Activated CD8-positive, alpha-beta memory T cell treated with anti-CD3 and anti-CD28 coated beads for 48 hours (primary cell): ENCODE measurements around the gene ABR.

ENCODE experiments used
- DNase-seq, 3 experiments: peaks; one replicate each; pipeline ENCODE4 v3.0.0-alpha.2; 2020; ENCODE audit warnings: low read depth in 2 of 3, low spot score in 2 of 3

The ABR gene

DNA sequence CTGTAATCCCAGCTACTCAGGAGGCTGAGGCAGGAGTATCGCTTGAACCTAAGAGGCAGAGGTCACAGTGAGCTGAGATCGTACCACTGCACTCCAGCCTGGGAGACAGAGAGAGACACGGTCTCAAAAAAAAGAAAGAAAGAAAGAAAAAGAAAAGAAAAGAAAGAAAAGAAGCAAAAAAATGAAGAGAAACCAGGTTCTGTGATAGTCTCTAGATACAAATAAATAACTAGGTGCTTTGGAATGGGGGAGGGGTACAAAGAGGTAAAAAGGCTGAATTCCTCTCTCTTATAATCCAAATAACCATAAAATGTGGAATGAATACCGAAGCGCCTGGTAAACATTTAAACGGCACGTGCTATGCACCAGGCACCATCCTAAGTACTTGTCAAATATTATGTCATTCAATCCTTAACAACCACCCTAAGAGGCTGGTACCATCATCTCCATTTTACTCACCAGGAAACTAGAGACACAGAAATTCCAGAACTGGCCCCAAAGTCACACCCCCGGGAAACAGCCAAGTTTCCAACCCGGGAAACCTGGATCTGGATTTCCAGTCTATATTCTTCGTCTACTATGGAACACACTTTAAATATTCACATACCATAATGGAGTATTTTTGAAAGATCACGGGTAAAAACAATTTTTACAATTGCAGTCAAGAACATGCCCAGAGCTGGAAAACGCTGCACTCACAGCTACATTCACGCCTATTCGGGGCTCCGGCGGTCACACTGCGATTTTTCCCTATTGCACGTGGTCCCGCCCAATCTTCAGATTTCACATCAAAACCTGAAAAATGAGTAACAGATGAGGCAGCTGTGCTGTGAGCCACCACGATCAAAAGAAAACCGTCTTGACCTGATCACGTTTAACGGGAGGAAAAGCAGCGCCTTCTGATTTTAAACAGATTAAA, 210.7 kb downstream of the ABR start:
- no peak for DNase-seq

DNA sequence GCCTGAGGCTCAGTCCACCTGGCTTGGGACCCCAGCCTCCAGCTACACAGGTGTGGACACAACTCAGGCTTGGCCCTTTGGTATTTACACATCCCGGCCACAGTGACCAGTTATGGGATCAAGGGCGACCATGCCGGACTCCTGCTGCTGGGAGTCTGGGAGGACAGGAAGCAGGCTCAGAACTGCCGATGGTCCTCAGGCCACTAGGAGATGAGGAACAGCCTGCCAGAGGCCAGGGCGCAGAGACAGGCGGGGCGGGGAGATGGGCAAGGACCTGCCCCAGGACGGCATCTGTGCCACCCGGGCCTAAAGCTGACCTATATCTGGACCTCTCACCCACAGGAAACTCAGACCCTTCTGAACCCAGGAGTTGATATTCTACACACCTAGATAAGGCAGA, 212.7 kb downstream of the ABR start:
- no peak for DNase-seq

DNA sequence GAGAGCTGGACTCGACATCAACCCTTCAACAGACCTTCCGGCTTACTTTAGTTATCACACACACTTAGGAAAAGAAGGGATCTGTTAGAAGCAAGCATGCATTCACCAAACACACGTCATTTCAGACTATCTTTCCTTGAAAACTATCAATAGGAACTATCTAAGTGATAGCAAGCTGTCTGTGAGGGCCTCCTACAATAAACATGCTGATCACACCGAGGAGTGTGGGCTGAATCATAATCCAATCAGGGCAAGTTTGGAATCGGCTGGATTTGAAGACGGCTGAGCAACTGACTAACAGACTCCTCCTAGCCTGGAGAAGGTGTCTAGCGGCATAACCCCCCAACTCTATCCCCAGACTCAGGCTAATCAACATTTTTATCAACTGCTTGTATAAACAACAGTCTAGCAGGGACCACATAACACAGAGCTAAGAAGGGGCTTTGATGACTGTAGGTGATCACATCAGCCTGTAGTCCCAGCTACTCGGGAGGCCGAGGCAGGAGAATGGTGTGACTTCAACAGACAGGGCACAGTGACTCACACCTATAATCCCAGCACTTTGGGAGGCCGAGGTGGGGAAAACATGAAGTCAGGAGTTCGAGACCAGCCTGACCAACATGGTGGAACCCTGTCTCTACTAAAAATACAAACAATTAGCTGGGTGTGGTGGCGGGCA, 214.3 kb downstream of the ABR start:
- no peak for DNase-seq

DNA sequence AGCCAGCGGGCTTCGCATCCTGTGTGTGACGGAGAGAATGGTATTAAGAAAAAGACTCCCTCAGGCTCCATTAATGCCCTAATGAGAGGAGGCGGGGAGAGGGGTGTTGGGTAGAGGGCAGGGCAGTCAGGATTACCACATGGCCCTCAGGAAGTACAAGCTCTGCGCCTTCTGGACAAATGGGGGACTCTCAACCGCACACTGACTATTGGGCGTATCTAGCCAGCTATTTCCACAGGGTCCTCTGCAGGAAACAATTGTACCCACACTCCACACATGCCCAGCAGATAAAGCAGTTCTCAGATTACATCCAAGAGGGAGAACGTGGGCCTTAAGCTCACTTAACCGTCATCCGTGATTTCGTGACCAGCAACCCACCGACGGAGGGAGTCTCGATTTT, 214.9 kb downstream of the ABR start:
- no peak for DNase-seq

DNA sequence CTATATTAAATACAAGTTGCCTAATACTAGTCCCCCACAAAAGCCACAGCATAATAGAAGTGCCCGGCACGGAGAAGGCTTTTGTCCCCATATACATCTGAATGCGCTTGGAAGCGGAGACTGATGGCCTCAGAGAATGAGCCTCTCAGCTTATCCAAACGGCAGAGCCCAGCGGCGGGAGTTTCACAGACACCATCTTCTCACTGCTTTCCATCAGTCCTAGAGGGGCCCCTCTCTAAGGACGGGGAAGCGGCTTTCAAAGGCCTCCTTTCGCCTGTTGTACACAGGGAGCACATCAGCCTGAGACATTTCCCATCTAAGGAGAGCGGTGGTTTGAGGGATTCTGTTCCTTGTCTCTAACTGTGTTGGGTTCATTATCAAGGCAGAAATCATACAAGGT, 217.1 kb downstream of the ABR start:
- DNase-seq = no peak

DNA sequence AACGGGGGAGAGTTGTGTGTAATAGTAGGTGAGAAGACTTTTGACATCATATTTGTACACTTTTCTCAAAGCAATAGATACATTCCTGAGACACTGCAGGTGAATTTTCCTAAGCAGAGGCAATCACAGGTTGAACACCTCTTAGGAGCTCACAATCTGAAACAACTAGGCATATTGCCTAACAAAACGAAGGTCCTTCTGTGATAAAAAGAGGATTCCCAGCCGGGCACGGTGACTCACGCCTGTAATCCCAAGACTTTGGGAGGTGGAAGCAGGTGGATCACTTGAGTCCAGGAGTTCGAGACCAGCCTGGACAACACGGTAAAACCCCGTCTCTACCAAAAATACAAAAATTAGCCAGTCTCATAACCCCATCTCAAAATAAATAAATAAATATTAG, 217.6 kb downstream of the ABR start:
- DNase-seq = no peak

DNA sequence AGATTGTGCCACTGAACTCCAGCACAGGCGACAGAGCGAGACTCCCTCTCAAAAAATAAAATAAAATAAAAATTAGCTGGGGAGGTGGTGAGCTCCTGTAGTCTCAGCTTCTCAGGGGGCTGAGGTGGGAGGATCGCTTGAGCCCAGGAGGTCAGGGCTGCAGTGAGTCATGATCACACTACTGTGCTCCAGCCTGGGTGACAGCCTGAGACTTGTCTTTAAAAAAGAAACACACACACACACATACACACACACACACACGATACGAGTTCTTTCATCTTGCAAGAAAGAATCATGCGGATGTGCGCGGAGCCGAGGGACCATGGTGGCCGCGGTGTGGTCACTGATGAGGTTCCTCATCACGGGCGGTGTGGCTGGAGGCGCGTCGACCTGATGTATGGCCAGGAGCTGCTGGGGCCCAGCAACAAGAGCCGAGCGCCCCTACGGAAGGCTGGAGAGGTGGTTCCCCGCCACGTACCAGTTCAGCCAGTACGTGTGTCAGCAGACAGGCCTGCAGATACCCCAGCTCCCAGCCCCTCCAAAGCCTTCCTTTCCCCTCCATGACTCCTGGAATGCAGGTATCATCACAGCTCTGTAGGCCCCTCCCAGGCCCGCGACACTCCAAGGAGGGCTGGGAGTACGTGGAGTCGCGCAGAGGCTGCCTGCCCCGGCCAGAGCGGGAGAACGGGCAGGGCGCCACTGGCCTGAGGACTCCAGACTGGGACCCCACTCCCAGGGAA, 220.9 kb downstream of the ABR start:
- DNase-seq = no peak

DNA sequence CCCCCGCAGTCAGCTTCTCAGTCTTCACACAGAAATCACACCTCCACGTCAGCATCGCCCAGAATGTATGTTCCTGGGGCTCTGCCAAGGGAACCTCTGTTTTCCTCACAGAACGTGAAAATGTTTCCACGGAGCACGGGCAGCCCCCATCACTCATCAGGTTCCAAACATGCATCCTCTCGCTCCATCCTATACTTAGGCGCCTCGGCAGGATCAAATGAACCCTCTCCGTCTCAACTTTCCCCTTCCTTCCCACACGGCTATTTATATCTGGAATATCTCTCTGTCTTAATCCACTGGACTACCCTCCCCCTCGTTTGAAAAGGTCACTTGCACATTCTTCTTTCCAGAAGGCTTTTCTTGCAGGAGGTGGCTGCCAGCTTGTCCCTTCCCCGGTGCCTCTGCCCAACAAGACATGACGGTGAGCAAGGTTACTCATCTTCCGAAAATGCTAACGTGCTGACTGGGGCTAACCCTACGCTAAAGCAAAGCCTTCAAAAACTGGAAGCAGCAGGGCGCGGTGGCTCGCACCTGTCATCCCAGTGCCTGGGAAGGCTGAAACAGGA, 221.8 kb downstream of the ABR start:
- DNase-seq = no peak

DNA sequence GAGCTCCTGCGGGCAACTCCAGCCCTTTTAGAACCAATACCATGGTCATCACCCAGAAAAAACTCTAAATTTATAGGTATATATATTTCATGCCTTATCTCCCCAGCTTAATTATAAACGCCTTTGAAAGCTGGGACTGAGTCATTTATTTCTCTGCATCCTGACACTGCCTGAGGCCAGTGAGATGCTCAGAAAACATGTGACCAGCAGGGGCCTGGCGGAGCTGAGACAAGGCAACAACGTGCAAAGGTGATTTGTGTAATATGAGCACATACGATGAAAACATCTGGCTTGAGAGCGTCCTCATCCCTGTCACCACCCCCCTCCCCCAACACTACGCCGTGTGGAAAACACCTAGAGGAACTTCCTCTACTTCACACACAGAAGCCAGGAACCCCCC, 222.9 kb downstream of the ABR start:
- DNase-seq = no peak

DNA sequence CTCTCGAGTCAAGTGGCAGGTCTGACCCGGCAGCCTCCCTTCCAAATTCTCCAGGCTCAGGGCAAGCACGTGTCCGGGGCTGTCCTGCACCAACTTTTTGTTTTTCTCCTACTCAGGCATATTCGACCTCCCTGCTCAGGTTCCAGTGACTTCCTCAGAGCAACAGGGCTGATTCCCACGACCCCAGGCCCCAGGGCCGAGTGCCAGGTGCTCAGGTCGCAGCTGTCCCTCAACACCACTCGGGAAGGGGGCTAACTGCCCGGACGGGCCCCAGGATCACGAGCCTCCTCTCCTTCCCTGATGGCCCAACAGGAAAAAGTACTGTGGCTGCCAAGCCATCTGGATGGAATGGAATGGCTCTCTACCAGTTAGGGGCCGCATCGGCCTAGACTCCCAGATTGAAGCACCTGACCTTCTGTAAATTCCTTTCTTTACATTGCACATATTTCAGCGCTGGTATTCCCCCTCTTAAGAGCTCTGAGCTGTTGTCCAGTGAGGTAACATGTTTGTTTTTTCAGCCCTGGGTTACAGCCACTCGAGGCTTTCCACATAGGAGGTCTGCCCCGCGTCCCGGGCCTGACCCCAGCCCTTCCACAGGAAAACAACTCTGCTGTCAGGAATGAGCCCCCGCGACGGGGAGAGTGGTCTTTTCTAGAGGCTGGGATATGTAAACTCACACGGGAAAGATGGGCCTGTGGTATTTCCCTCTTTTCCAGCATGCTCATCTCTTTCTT, 225.2 kb downstream of the ABR start:
- no peak for DNase-seq

DNA sequence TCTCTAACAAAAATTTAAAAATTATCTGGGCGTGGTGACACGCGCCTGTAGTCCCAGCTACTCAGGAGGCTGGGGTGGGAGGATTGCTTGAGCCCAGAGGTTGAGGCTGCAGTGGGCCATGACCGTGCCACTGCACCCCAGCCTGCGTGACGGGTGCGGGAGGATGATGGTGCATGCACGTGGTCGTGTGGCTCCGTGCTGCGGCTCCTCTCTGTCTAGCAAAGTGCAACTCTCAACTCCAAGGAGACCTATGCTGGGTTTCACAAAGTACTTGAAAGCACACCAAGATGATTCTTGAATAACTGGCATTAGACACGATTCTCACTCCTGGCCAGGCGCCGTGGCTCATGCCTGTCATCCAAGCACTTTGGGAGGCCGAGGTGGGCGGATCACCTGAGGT, 226.0 kb downstream of the ABR start:
- no peak for DNase-seq
